ENCODE data around the gene ZNF385B.

- TF ChIP-seq NR2F2 (IDR thresholded peaks at IDR 0.05) (no peak), YY1 (IDR thresholded peaks at IDR 0.05) (no peak), CTCF (IDR thresholded peaks at IDR 0.05; ENCODE audit: low read depth, low read length, missing input control) (no peak), RAD21 (IDR thresholded peaks at IDR 0.05) (no peak)
Observed at GRCh38 chr2:179770029-179770428, 91.4 kb downstream of the ZNF385B start.
